Nephron (organoid): Measurements from ENCODE around the gene RWDD1.
"Not testable (repeated sequence)": the region's sequence is repeated elsewhere in the genome, so short reads cannot be mapped to it uniquely, and the experiment has no call there.

ENCODE experiments used
- H3K27ac Mint-ChIP-seq, 3 experiments: 2 replicates each; pipeline ENCODE4 v1.8.0; 2020; ENCODE audit warnings: mixed read lengths in 3 of 3, mild to moderate bottlenecking in 2 of 3, moderate library complexity in 1 of 3
- H3K27me3 Mint-ChIP-seq: 2 replicates; pipeline ENCODE4 v1.8.0; 2021; ENCODE audit warnings: low read depth, mild to moderate bottlenecking, moderate library complexity, mixed read lengths
- H3K36me3 Mint-ChIP-seq: 2 replicates; pipeline ENCODE4 v1.8.0; 2020; ENCODE audit warnings: low read depth, mixed read lengths
- H3K4me1 Mint-ChIP-seq: 2 replicates; pipeline ENCODE4 v1.8.0; 2020; ENCODE audit warnings: mixed read lengths
- H3K4me3 Mint-ChIP-seq, 3 experiments: 2 replicates each; pipeline ENCODE4 v1.8.0; 2020; ENCODE audit warnings: mild to moderate bottlenecking in 3 of 3, mixed read lengths in 3 of 3, moderate library complexity in 2 of 3
- H3K9me3 Mint-ChIP-seq: 2 replicates; pipeline ENCODE4 v1.8.0; 2020; ENCODE audit warnings: mixed read lengths
- CTCF ChIP-seq, 3 experiments: fragments of 200-600 bp; sonication (generic); IDR thresholded peaks; one replicate each; pipeline ENCODE4 v1.5.0; 2021; ENCODE audit warnings: antibody characterized with exemption in 3 of 3; ENCODE audit not compliant: unreplicated experiment in 3 of 3

The RWDD1 gene

GRCh38 chr6:116586738-116587137 lies 15.4 kb downstream of the RWDD1 start:
- H3K27me3 Mint-ChIP-seq: no peaks in the 10 kb centered on the region
- no peak overlapping the region for H3K27ac Mint-ChIP-seq
- no peaks in the 10 kb centered on the region for H3K9me3 Mint-ChIP-seq
- TF ChIP-seq CTCF (IDR thresholded peaks at IDR 0.05; ENCODE audit: unreplicated experiment in 3 of 3): no peak
- H3K4me1 Mint-ChIP-seq: no peaks in the 10 kb centered on the region
- H3K36me3 Mint-ChIP-seq: peaks cover 53% of the 10 kb centered on the region
- no peak overlapping the region for H3K4me3 Mint-ChIP-seq

GRCh38 chr6:116595247-116595646 lies 23.9 kb downstream of the RWDD1 start:
- no peak overlapping the region for H3K27ac Mint-ChIP-seq
- no peaks in the 10 kb centered on the region for H3K27me3 Mint-ChIP-seq
- peaks cover 43% of the 10 kb centered on the region for H3K36me3 Mint-ChIP-seq

GRCh38 chr6:116596815-116597214 lies 25.5 kb downstream of the RWDD1 start:
- TF ChIP-seq CTCF (IDR thresholded peaks at IDR 0.05; ENCODE audit: unreplicated experiment in 3 of 3): no peak
- Mint-ChIP-seq H3K36me3 (peaks cover 37% of the 10 kb centered on the region), H3K27ac (no peak overlapping the region), H3K4me3 (no peak overlapping the region), H3K9me3 (no peaks in the 10 kb centered on the region), H3K27me3 (no peaks in the 10 kb centered on the region), H3K4me1 (no peaks in the 10 kb centered on the region)

More at GRCh38 chr6:116595247-116595646, 23.9 kb downstream of the RWDD1 start:
- Mint-ChIP-seq H3K4me3 (no peak overlapping the region), H3K4me1 (no peaks in the 10 kb centered on the region), H3K9me3 (no peaks in the 10 kb centered on the region)
- TF ChIP-seq CTCF (IDR thresholded peaks at IDR 0.05; ENCODE audit: unreplicated experiment in 3 of 3): no peak

- H3K27ac Mint-ChIP-seq, H3K27me3 Mint-ChIP-seq, H3K9me3 Mint-ChIP-seq, H3K4me1 Mint-ChIP-seq, H3K4me3 Mint-ChIP-seq: not testable (repeated sequence)
- peaks cover 19% of the 10 kb centered on the region for H3K36me3 Mint-ChIP-seq
These were observed 32.6 kb downstream of the RWDD1 start for GRCh38 chr6:116603916-116604315.

GRCh38 chr6:116604868-116605267 lies 33.6 kb downstream of the RWDD1 start:
- H3K4me1 Mint-ChIP-seq, H3K27me3 Mint-ChIP-seq, H3K4me3 Mint-ChIP-seq, H3K9me3 Mint-ChIP-seq, H3K27ac Mint-ChIP-seq: not testable (repeated sequence)
- peaks cover 19% of the 10 kb centered on the region for H3K36me3 Mint-ChIP-seq

- H3K27me3 Mint-ChIP-seq: no peaks in the 10 kb centered on the region
- TF ChIP-seq CTCF (IDR thresholded peaks at IDR 0.05; ENCODE audit: unreplicated experiment in 3 of 3): no peak
- H3K27ac Mint-ChIP-seq: no peak overlapping the region
- H3K36me3 Mint-ChIP-seq: peaks cover 19% of the 10 kb centered on the region
- no peak overlapping the region for H3K4me3 Mint-ChIP-seq
- peaks cover 5% of the 10 kb centered on the region for H3K9me3 Mint-ChIP-seq
- no peaks in the 10 kb centered on the region for H3K4me1 Mint-ChIP-seq
These were observed 34.6 kb downstream of the RWDD1 start for GRCh38 chr6:116605935-116606334.

- H3K27ac Mint-ChIP-seq: no peak overlapping the region
- H3K4me3 Mint-ChIP-seq: no peak overlapping the region
- no peaks in the 10 kb centered on the region for H3K36me3 Mint-ChIP-seq
- H3K27me3 Mint-ChIP-seq: no peaks in the 10 kb centered on the region
- peaks cover 2% of the 10 kb centered on the region for H3K9me3 Mint-ChIP-seq
- H3K4me1 Mint-ChIP-seq: no peaks in the 10 kb centered on the region
- TF ChIP-seq CTCF (IDR thresholded peaks at IDR 0.05; ENCODE audit: unreplicated experiment in 3 of 3): no peak
These were observed 39.8 kb downstream of the RWDD1 start for GRCh38 chr6:116611056-116611455.
